Cardiac fibroblast (primary cell): ENCODE measurements around the gene LGALS7.
A peak's percentile ranks its signal among the peaks of the same experiment; 100 is the strongest.
"Not testable (repeated sequence)": the region's sequence is repeated elsewhere in the genome, so short reads cannot be mapped to it uniquely, and the experiment has no call there.

Source experiments
- DNase-seq, 2 donors: peaks; one replicate each; pipeline versions ENCODE4 v3.0.0 to v3.0.0-alpha.2; 2010; ENCODE audit warnings: low read depth in 2 of 2
- H3K4me3 ChIP-seq, 2 donors: replicated peaks in 1 of 2; 1 replicate in 1 of 2; 2 replicates in 1 of 2; pipeline ENCODE4 v1.5.1; 2011; ENCODE audit warnings: low read depth in 2 of 2, low read length in 2 of 2, mild to moderate bottlenecking in 2 of 2, moderate library complexity in 1 of 2
- TF ChIP-seq, protein P1 (sequence below): IDR thresholded peaks from one replicate; pipeline ENCODE4 v1.5.1; 2011; ENCODE audit warnings: low read depth, mild to moderate bottlenecking, low read length, inconsistent platforms

The LGALS7 gene

DNA sequence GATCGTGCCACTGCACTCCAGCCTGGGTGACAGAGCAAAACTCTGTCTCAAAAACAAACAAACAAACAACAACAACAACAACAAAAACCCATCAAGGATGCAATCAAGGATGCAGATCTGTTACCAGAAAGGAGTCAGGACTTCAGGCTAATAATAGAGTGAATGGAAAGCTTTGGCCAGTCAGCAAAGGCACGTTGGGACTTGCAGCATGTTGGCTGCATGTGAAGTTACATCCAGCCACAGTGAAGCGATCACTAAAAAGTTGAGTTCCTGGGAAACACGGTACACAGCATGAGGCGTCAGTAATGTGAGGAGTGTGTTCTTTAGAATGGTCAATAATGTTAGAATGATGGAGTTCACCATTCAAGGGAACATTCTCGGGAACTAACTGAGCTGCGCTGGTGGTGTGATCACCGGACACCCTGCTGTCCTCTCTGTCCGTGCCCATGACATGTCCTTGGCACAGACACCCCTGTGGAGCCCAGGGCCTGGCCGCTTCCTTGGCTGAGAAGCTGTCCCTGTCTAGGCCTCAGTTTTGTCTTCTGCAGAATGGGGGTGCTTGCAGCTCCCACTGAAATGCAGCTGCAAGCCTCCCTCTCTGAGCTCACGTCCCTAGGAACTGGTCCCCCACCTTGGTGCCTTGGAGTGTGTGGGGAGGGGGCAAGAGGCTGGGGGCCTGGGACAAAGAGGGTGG, 13.4 kb upstream of the LGALS7 start:
- H3K4me3 ChIP-seq = no peak overlapping the region
- TF ChIP-seq, protein P1, sequence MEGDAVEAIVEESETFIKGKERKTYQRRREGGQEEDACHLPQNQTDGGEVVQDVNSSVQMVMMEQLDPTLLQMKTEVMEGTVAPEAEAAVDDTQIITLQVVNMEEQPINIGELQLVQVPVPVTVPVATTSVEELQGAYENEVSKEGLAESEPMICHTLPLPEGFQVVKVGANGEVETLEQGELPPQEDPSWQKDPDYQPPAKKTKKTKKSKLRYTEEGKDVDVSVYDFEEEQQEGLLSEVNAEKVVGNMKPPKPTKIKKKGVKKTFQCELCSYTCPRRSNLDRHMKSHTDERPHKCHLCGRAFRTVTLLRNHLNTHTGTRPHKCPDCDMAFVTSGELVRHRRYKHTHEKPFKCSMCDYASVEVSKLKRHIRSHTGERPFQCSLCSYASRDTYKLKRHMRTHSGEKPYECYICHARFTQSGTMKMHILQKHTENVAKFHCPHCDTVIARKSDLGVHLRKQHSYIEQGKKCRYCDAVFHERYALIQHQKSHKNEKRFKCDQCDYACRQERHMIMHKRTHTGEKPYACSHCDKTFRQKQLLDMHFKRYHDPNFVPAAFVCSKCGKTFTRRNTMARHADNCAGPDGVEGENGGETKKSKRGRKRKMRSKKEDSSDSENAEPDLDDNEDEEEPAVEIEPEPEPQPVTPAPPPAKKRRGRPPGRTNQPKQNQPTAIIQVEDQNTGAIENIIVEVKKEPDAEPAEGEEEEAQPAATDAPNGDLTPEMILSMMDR = no peak
- no peak for DNase-seq

DNA sequence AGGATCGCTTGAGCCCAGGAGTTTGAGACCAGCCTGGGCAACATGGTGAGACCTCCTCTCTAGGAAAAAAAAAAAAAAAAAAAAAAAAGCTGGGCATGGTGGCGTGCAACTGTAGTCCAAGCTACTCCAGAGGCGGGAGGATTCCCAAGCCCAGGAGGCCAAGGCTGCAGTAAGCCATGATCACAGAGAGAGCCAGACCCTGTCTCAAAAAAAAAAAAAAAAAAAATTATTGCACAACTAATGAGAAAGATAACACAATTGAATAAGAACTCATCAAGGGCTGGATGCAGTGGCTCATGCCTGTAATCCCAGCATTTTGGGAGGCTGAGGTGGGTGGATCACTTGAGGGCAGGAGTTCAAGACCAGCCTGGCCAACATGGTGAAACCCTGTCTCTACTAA, 12.7 kb upstream of the LGALS7 start:
- not testable (repeated sequence) for DNase-seq, H3K4me3 ChIP-seq

GRCh38 chr19:38785187-38785699, 11.9 kb upstream of the LGALS7 start:
- TF ChIP-seq, protein P1 = no peak
- no peak for DNase-seq
- no peak overlapping the region for H3K4me3 ChIP-seq

DNA sequence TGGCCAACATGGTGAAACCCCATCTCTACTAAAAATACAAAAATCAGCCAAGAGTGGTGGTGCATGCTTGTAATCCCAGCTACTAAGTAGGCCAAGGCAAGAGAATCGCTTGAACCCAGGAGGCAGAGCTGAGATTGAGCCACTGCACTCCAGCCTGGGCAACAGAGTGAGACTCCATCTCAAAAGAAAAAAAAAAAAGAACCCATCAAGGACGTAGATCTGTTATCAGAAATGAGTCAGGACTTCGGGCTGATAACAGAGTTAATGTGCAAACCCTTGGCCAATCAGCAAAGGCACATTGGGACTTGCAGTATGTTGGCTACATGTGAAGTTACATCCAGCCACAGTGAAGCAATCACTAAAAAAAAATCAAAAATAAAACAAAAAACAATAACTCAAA, 10.9 kb upstream of the LGALS7 start:
- TF ChIP-seq, protein P1 = no peak
- DNase-seq = peak in 1 of 2 donors; percentile 34
- no peak overlapping the region for H3K4me3 ChIP-seq

DNA sequence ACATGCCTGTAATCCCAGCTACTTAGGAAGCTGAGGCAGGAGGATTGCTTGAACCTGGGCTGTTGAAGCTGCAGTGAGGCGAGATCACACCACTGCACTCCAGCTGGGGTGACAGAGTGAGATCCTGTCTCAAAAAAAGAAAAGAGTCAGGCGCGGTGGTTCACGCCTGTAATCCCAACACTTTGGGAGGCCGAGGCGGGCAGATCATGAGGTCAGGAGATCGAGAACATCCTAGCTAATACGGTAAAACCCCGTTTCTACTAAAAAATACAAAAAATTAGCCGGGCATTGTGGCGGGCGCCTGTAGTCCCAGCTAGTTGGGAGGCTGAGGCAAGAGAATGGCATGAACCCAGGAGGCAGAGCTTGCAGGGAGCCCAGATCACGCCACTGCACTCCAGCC, 8.9 kb upstream of the LGALS7 start:
- DNase-seq, H3K4me3 ChIP-seq: not testable (repeated sequence)

- no peak overlapping the region for H3K4me3 ChIP-seq
- no peak for DNase-seq
- TF ChIP-seq, protein P1 = no peak
Observed at GRCh38 chr19:38781058-38781457, 7.7 kb upstream of the LGALS7 start.

DNA sequence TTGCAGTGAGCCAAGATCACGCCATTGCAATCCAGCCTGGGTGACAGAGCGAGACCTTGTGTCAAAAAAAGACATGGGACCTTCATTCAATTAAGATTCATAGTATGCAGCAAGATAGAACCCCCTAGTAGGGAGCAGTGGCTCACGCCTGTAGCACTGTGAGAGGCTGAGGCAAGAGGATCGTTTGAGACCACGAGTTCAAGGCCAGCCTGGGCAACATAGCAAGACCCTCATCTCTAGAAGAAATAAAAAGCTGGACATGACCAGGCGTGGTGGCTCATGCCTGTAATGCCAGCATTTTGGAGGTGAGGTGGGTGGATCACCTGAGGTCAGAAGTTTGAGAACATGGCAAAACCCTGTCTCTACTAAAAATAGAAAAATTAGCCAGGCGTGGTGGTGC, 7.1 kb upstream of the LGALS7 start:
- no peak overlapping the region for H3K4me3 ChIP-seq
- DNase-seq = no peak
- TF ChIP-seq, protein P1 = no peak

GRCh38 chr19:38778733-38779132, 5.4 kb upstream of the LGALS7 start:
- TF ChIP-seq, protein P1 = no peak
- DNase-seq = no peak
- H3K4me3 ChIP-seq = no peak overlapping the region
